ENCODE data around the gene DLG2.

DNA sequence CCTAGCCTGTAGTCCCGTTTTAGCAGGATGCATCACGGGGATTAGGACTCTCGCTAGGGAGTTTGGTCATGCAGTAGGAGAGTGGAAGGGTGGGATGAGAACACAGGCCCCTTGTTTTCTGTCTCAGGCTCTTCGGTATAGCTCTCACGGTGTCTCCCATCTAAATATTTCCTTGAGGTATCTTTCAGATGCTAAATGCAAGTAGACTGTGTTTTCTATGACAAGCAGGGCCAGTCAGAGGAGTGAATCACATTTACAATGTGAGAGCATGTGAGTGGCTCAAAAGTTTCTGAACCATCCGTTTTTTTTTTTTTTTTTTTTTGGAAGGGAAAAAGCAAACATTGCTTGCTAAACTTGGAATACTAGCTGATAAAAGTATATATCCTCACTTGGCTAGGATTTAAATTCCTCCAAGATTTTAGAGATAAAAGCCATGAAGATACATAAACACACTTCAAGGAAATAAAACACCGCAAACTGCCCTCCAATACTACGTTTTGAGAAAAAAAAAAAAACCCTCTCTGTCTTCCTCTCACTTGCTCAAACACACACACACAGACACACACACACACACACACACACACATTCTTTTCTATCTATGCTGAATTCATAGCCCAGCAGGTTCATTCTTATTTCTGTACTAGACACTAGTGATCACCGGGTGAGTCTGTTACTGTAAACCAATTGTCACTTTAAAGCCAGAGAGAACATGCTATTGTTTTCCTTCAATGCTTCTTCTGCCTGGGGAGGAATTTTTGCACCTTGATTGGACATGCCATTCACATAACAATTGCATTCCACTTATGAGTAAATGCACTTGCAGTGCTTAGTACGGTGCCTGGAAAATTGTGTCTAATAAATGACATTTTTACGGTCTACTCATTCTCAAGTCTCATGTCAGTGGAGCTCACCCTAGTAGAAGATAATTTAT is 2116.3 kb downstream of the DLG2 start:
- no peak for TF ChIP-seq RXRA (IDR thresholded peaks at IDR 0.05)
- no peak for TF ChIP-seq SP1 (IDR thresholded peaks at IDR 0.05)
- TF ChIP-seq, protein P1, sequence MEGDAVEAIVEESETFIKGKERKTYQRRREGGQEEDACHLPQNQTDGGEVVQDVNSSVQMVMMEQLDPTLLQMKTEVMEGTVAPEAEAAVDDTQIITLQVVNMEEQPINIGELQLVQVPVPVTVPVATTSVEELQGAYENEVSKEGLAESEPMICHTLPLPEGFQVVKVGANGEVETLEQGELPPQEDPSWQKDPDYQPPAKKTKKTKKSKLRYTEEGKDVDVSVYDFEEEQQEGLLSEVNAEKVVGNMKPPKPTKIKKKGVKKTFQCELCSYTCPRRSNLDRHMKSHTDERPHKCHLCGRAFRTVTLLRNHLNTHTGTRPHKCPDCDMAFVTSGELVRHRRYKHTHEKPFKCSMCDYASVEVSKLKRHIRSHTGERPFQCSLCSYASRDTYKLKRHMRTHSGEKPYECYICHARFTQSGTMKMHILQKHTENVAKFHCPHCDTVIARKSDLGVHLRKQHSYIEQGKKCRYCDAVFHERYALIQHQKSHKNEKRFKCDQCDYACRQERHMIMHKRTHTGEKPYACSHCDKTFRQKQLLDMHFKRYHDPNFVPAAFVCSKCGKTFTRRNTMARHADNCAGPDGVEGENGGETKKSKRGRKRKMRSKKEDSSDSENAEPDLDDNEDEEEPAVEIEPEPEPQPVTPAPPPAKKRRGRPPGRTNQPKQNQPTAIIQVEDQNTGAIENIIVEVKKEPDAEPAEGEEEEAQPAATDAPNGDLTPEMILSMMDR (IDR thresholded peaks at IDR 0.05; ENCODE audit: low read depth, low read length, missing input control), result no peak
- no peak for TF ChIP-seq HNF4G (IDR thresholded peaks at IDR 0.05)
- no peak for TF ChIP-seq RAD21 (IDR thresholded peaks at IDR 0.05)
- TF ChIP-seq TAF1 (conservative IDR thresholded peaks at IDR 0.05), result no peak
- TF ChIP-seq GABPA (IDR thresholded peaks at IDR 0.05 in 1 of 2, conservative IDR thresholded peaks at IDR 0.05 in 1 of 2), result no peak
